A673 (cell line): Measurements from ENCODE around the gene SLC5A6. TPM values are rescaled to one million over a fixed set of nuclear protein-coding genes. Genes with fewer than 3 reads are reported as not detected.

ENCODE experiments used
- BruUV-seq: library from RNA; stranded (reverse); fragments of 400-500 nt; replicated peaks from 2 replicates; lab custom pipeline; 2021; lab: Mats Ljungman, UMichigan
- CTCF ChIA-PET: fragments of 300-600 bp; sonication (Branson Sonifier 250); formaldehyde crosslinking; loops from one replicate; lab custom pipeline; 2022; ENCODE audit warnings: antibody characterized with exemption; lab: Charles Lee
- POLR2A ChIA-PET: fragments of 300-600 bp; sonication (Branson Sonifier 250); formaldehyde crosslinking; loops from one replicate; lab custom pipeline; 2022; ENCODE audit warnings: antibody characterized with exemption; ENCODE audit not compliant: low non-redundant PET; lab: Charles Lee
- DNase-seq: peaks from one replicate; pipeline ENCODE4 v3.0.0-alpha.2; 2015; ENCODE audit warnings: low spot score
- H3K27ac ChIP-seq: fragments of 200-600 bp; sonication (generic); 2 replicates; pipeline ENCODE4 v1.5.1; 2016; ENCODE audit warnings: mixed run types, low read depth, mild to moderate bottlenecking, mixed read lengths, antibody characterized with exemption, low read length; ENCODE audit not compliant: poor library complexity, severe bottlenecking
- H3K27me3 ChIP-seq: fragments of 200-600 bp; sonication (generic); replicated peaks from 2 replicates; pipeline ENCODE4 v1.6.1; 2017; ENCODE audit warnings: mixed run types, low read depth, mild to moderate bottlenecking, mixed read lengths, antibody characterized with exemption, low read length; ENCODE audit not compliant: insufficient read depth, poor library complexity
- H3K36me3 ChIP-seq: fragments of 200-600 bp; sonication (generic); 2 replicates; pipeline ENCODE4 v1.6.1; 2016; ENCODE audit warnings: mixed run types, mild to moderate bottlenecking, mixed read lengths, antibody characterized with exemption, low read length; ENCODE audit not compliant: insufficient read depth, poor library complexity, severe bottlenecking
- H3K4me1 ChIP-seq: fragments of 200-600 bp; sonication (generic); 2 replicates; pipeline ENCODE4 v1.6.1; 2017; ENCODE audit warnings: mixed run types, mild to moderate bottlenecking, mixed read lengths, antibody characterized with exemption, low read length; ENCODE audit not compliant: insufficient read depth, poor library complexity, severe bottlenecking
- H3K4me3 ChIP-seq: fragments of 200-600 bp; sonication (generic); 2 replicates; pipeline ENCODE4 v1.5.1; 2016; ENCODE audit warnings: low read depth, mixed run types, mild to moderate bottlenecking, mixed read lengths, low read length; ENCODE audit not compliant: poor library complexity, severe bottlenecking
- H3K9me3 ChIP-seq: fragments of 200-600 bp; sonication (generic); 2 replicates; pipeline ENCODE4 v1.6.1; 2016; ENCODE audit warnings: mixed run types, low read depth, mild to moderate bottlenecking, mixed read lengths, antibody characterized with exemption, low read length; ENCODE audit not compliant: poor library complexity, severe bottlenecking
- EZH2 ChIP-seq: fragments of 200-600 bp; sonication (generic); IDR thresholded peaks from 2 replicates; pipeline ENCODE4 v1.6.1; 2017; ENCODE audit warnings: borderline replicate concordance, low read depth, mild to moderate bottlenecking, mixed read lengths, antibody characterized with exemption, low read length; ENCODE audit not compliant: poor library complexity, severe bottlenecking
- intact Hi-C: fragments of 100-400 bp; cut with micrococcal nuclease; formaldehyde crosslinking; loops from one replicate; pipeline ENCODE4 v1.10.0; 2022; ENCODE audit not compliant: unreplicated experiment
- total RNA-seq: library from RNA; stranded (reverse); gene quantifications from 2 replicates; pipeline ENCODE4 v1.2.3, GENCODE V29; 2021
- TF ChIP-seq, protein P1 (sequence below): fragments of 300-800, 200-600 bp; sonication (generic); conservative IDR thresholded peaks from 2 replicates; pipeline ENCODE4 v1.5.1; 2017; ENCODE audit warnings: low read depth, mild to moderate bottlenecking, antibody characterized with exemption, low read length, moderate library complexity, mixed read lengths

SLC5A6 gene
- total RNA-seq, 1 experiment from 2014 or later, result 515 TPM

GRCh38 chr2:27170581-27171337, 41.3 kb downstream of the SLC5A6 start:
- intact Hi-C loops, result no loop called here
- TF ChIP-seq EZH2, result no peak
- TF ChIP-seq, protein P1, sequence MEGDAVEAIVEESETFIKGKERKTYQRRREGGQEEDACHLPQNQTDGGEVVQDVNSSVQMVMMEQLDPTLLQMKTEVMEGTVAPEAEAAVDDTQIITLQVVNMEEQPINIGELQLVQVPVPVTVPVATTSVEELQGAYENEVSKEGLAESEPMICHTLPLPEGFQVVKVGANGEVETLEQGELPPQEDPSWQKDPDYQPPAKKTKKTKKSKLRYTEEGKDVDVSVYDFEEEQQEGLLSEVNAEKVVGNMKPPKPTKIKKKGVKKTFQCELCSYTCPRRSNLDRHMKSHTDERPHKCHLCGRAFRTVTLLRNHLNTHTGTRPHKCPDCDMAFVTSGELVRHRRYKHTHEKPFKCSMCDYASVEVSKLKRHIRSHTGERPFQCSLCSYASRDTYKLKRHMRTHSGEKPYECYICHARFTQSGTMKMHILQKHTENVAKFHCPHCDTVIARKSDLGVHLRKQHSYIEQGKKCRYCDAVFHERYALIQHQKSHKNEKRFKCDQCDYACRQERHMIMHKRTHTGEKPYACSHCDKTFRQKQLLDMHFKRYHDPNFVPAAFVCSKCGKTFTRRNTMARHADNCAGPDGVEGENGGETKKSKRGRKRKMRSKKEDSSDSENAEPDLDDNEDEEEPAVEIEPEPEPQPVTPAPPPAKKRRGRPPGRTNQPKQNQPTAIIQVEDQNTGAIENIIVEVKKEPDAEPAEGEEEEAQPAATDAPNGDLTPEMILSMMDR, result no peak
- H3K27ac ChIP-seq, result no peak overlapping the region
- H3K9me3 ChIP-seq, result no peaks in the 10 kb centered on the region
- H3K4me3 ChIP-seq, result no peak overlapping the region
- ChIA-PET CTCF (interaction anchor here (0.6 to 1.3 kb wide), 5 partner anchors 14 to 21 kb away, joined by 3 to 6 read pairs (median 4); no protein-coding TSS in a partner anchor), POLR2A (no interaction called here)
- H3K36me3 ChIP-seq, result no peaks in the 10 kb centered on the region
- no TSS peak for BruUV-seq
- no peak for DNase-seq
- H3K4me1 ChIP-seq, result no peaks in the 10 kb centered on the region
- H3K27me3 ChIP-seq, result no peaks in the 10 kb centered on the region

GRCh38 chr2:27164960-27165763, 46.9 kb downstream of the SLC5A6 start:
- H3K27me3 ChIP-seq, result no peaks in the 10 kb centered on the region
- DNase-seq, result no peak
- H3K4me3 ChIP-seq, result no peak overlapping the region
- ChIA-PET CTCF (no interaction called here), POLR2A (no interaction called here)
- H3K27ac ChIP-seq, result no peak overlapping the region
- BruUV-seq, result no TSS peak
- no peak for TF ChIP-seq EZH2
- TF ChIP-seq, protein P1, result no peak
- intact Hi-C loops, result no loop called here
- no peaks in the 10 kb centered on the region for H3K9me3 ChIP-seq
- no peaks in the 10 kb centered on the region for H3K36me3 ChIP-seq
- no peaks in the 10 kb centered on the region for H3K4me1 ChIP-seq

DNA sequence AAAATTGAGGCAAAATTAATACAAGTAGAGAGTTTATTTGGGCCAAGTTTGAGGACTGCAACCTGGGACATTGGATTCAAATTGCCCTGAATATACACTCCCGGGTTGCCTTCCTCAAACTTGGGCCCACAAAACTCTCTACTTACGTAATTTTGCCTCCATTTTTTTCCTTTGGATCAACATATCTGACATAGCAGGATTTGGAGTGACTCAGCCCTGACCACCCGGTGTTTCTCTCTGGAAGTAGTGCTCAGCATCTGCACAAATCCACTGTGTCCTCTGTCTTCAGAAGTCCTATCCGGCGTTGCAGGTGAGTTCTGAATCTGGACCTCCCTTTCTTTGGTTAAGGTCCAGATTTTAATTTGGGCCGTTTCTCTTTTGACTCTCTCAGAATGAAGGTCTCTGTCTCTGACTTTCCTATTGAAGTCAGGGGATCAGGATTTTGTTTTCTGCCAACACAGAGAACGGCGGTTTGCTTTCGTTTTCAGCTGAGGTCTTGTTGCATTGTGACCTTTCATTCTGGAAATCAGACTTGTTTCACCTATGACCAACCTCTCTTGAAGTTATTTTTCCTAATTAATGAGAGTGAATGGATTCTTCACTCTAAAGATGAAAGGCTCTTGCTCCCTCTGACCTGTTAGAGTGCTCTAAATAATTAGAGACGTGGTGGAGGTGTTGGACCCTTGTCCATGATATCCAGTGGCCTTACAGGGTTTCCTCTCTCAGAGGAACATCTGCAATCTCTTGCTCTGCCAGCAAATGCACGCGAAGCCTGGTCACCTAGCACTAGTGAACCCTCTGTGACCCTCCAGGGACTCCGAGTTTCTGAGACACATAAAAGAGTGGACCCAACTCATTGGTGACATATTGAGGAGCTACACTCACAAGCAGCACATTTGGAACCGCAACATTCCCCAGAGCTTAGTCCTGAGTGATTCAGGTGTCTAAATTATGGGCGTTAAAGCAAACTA, 49.6 kb downstream of the SLC5A6 start:
- H3K9me3 ChIP-seq, result no peaks in the 10 kb centered on the region
- H3K27me3 ChIP-seq, result no peaks in the 10 kb centered on the region
- intact Hi-C loops, result no loop called here
- no peaks in the 10 kb centered on the region for H3K4me1 ChIP-seq
- H3K4me3 ChIP-seq, result no peak overlapping the region
- DNase-seq, result no peak
- ChIA-PET POLR2A (no interaction called here), CTCF (no interaction called here)
- no peaks in the 10 kb centered on the region for H3K36me3 ChIP-seq
- TF ChIP-seq, protein P1, result no peak
- no peak for TF ChIP-seq EZH2
- BruUV-seq, result no TSS peak
- H3K27ac ChIP-seq, result no peak overlapping the region
